H9 (cell line): ENCODE data around the gene FOLR2. TPM values are rescaled to one million over a fixed set of nuclear protein-coding genes. Genes with fewer than 3 reads are reported as not detected.

Experiments
- DNase-seq: peaks from one replicate; pipeline ENCODE4 v3.0.0-alpha.2; 2017
- H2AFZ ChIP-seq: one replicate; pipeline ENCODE4 v1.6.1; 2013; ENCODE audit warnings: mild to moderate bottlenecking, low read length, control low read depth, moderate library complexity
- H2AK5ac ChIP-seq: 2 replicates; pipeline ENCODE4 v1.6.1; 2013; ENCODE audit warnings: low read length, control low read depth, mixed read lengths; ENCODE audit not compliant: insufficient read length
- H2BK120ac ChIP-seq: one replicate; pipeline ENCODE4 v1.6.1; 2013; ENCODE audit warnings: low read depth, mild to moderate bottlenecking, low read length, control low read depth, inconsistent platforms; ENCODE audit not compliant: poor library complexity, severe bottlenecking
- H2BK12ac ChIP-seq: 2 replicates; pipeline ENCODE4 v1.6.1; 2013; ENCODE audit warnings: low read length, control low read depth, mixed read lengths, low read depth; ENCODE audit not compliant: insufficient read length
- H2BK15ac ChIP-seq: 2 replicates; pipeline ENCODE4 v1.6.1; 2013; ENCODE audit warnings: low read depth, low read length, control low read depth
- H2BK20ac ChIP-seq: one replicate; pipeline ENCODE4 v1.6.1; 2013; ENCODE audit warnings: low read depth, mild to moderate bottlenecking, low read length, control low read depth, inconsistent platforms; ENCODE audit not compliant: poor library complexity, severe bottlenecking
- H2BK5ac ChIP-seq: 2 replicates; pipeline ENCODE4 v1.6.1; 2013; ENCODE audit warnings: low read length, control low read depth, mixed read lengths; ENCODE audit not compliant: insufficient read length
- H3K14ac ChIP-seq: 2 replicates; pipeline ENCODE4 v1.6.1; 2013; ENCODE audit warnings: low read length, control low read depth; ENCODE audit not compliant: insufficient read depth
- H3K18ac ChIP-seq: 2 replicates; pipeline ENCODE4 v1.6.1; 2013; ENCODE audit warnings: low read depth, mild to moderate bottlenecking, mixed read lengths, low read length, control low read depth; ENCODE audit not compliant: insufficient read length
- H3K23ac ChIP-seq: 2 replicates; pipeline ENCODE4 v1.6.1; 2013; ENCODE audit warnings: low read length, control low read depth, mixed read lengths, low read depth; ENCODE audit not compliant: insufficient read length
- H3K23me2 ChIP-seq: 2 replicates; pipeline ENCODE4 v1.6.1; 2013; ENCODE audit warnings: low read depth, mild to moderate bottlenecking, mixed read lengths, low read length, control low read depth; ENCODE audit not compliant: insufficient read length, poor library complexity, severe bottlenecking
- H3K27ac ChIP-seq: 2 replicates; pipeline ENCODE4 v1.5.1; 2013; ENCODE audit warnings: low read length, control low read depth, mixed read lengths, low read depth; ENCODE audit not compliant: insufficient read length
- H3K27me3 ChIP-seq: 2 replicates; pipeline ENCODE4 v1.6.1; 2013; ENCODE audit warnings: low read length, control low read depth, inconsistent platforms; ENCODE audit not compliant: insufficient read depth
- H3K4ac ChIP-seq: 2 replicates; pipeline ENCODE4 v1.6.1; 2013; ENCODE audit warnings: low read depth, mild to moderate bottlenecking, control low read depth, inconsistent platforms, low read length, moderate library complexity
- H3K4me1 ChIP-seq: 2 replicates; pipeline ENCODE4 v1.6.1; 2013; ENCODE audit warnings: low read length, control low read depth, inconsistent platforms; ENCODE audit not compliant: insufficient read depth
- H3K4me2 ChIP-seq: 2 replicates; pipeline ENCODE4 v1.6.1; 2013; ENCODE audit warnings: low read length, control low read depth, mixed read lengths; ENCODE audit not compliant: insufficient read length, insufficient read depth
- H3K56ac ChIP-seq: 2 replicates; pipeline ENCODE4 v1.6.1; 2013; ENCODE audit warnings: low read depth, mild to moderate bottlenecking, mixed read lengths, low read length, control low read depth; ENCODE audit not compliant: insufficient read length
- H3K79me1 ChIP-seq: 2 replicates; pipeline ENCODE4 v1.6.1; 2013; ENCODE audit warnings: low read depth, mild to moderate bottlenecking, moderate library complexity, low read length, control low read depth, inconsistent platforms; ENCODE audit not compliant: insufficient read depth, poor library complexity, severe bottlenecking
- H3K79me2 ChIP-seq: 2 replicates; pipeline ENCODE4 v1.6.1; 2013; ENCODE audit warnings: low read length, control low read depth, inconsistent platforms; ENCODE audit not compliant: insufficient read depth
- H3K9ac ChIP-seq: 2 replicates; pipeline ENCODE4 v1.6.1; 2013; ENCODE audit warnings: low read length, control low read depth, mixed read lengths; ENCODE audit not compliant: insufficient read length; ENCODE audit errors: extremely low read depth
- H3K9me3 ChIP-seq: one replicate; pipeline ENCODE4 v1.6.1; 2013; ENCODE audit warnings: low read depth, low read length, inconsistent platforms; ENCODE audit not compliant: control insufficient read depth
- H3T11ph ChIP-seq: one replicate; pipeline ENCODE4 v1.6.1; 2013; ENCODE audit warnings: mild to moderate bottlenecking, low read length, control low read depth, inconsistent platforms
- H4K20me1 ChIP-seq: one replicate; pipeline ENCODE4 v1.6.1; 2013; ENCODE audit not compliant: control insufficient read depth, insufficient read length, insufficient read depth
- H4K5ac ChIP-seq: 2 replicates; pipeline ENCODE4 v1.6.1; 2013; ENCODE audit warnings: low read depth, mild to moderate bottlenecking, mixed read lengths, low read length, control low read depth; ENCODE audit not compliant: insufficient read length
- H4K8ac ChIP-seq: replicated peaks from 2 replicates; pipeline ENCODE4 v1.6.1; 2013; ENCODE audit warnings: low read length, control low read depth, mixed read lengths, low read depth; ENCODE audit not compliant: insufficient read length
- H4K91ac ChIP-seq: 2 replicates; pipeline ENCODE4 v1.6.1; 2013; ENCODE audit warnings: low read depth, mild to moderate bottlenecking, moderate library complexity, mixed read lengths, low read length, control low read depth; ENCODE audit not compliant: insufficient read length
- H3K27ac Mint-ChIP-seq, 3 experiments: 2 replicates in 2 of 3; 3 replicates in 1 of 3; pipeline ENCODE4 v1.8.0; 2020 to 2021; ENCODE audit warnings: mixed read lengths in 3 of 3, mild to moderate bottlenecking in 1 of 3, moderate library complexity in 1 of 3
- H3K27me3 Mint-ChIP-seq: 2 replicates; pipeline ENCODE4 v1.8.0; 2021; ENCODE audit warnings: low read depth, mild to moderate bottlenecking, moderate library complexity, mixed read lengths
- H3K36me3 Mint-ChIP-seq, 3 experiments: 2 replicates in 2 of 3; 3 replicates in 1 of 3; pipeline ENCODE4 v1.8.0; 2020 to 2021; ENCODE audit warnings: low read depth in 3 of 3, mixed read lengths in 3 of 3; ENCODE audit not compliant: insufficient read depth in 1 of 3
- H3K4me1 Mint-ChIP-seq, 2 experiments: 2 replicates each; pipeline ENCODE4 v1.8.0; 2020; ENCODE audit warnings: mixed read lengths in 2 of 2
- H3K4me3 Mint-ChIP-seq, 2 experiments: 2 replicates in 1 of 2; 3 replicates in 1 of 2; pipeline ENCODE4 v1.8.0; 2020 to 2021; ENCODE audit warnings: mild to moderate bottlenecking in 2 of 2, mixed read lengths in 2 of 2, moderate library complexity in 1 of 2
- H3K9me3 Mint-ChIP-seq, 2 experiments: 2 replicates in 1 of 2; 3 replicates in 1 of 2; pipeline ENCODE4 v1.8.0; 2020; ENCODE audit warnings: mild to moderate bottlenecking in 2 of 2, mixed read lengths in 2 of 2, moderate library complexity in 1 of 2
- CTCF ChIP-seq: fragments of 200-600 bp; sonication (generic); conservative IDR thresholded peaks from 3 replicates; pipeline ENCODE4 v1.8.0; 2021; ENCODE audit warnings: antibody characterized with exemption, mild to moderate bottlenecking
- WGBS: extraction: QIAGEN DNeasy Blood & Tissue Kit; methylation state at CpG from one replicate; pipeline ENCODE4 v1.1.7; 2013; ENCODE audit warnings: missing lambda C conversion rate, low lambda C conversion rate, mixed read lengths; ENCODE audit not compliant: insufficient read length; ENCODE audit errors: extremely low coverage; 5-methylcytosine and 5-hydroxymethylcytosine counted together
- total RNA-seq: library from RNA; stranded (reverse); gene quantifications from 2 replicates; pipeline ENCODE4 v1.2.1, GENCODE V29; 2021

The FOLR2 gene
- total RNA-seq, 1 experiment from 2014 or later, result not detected

DNA sequence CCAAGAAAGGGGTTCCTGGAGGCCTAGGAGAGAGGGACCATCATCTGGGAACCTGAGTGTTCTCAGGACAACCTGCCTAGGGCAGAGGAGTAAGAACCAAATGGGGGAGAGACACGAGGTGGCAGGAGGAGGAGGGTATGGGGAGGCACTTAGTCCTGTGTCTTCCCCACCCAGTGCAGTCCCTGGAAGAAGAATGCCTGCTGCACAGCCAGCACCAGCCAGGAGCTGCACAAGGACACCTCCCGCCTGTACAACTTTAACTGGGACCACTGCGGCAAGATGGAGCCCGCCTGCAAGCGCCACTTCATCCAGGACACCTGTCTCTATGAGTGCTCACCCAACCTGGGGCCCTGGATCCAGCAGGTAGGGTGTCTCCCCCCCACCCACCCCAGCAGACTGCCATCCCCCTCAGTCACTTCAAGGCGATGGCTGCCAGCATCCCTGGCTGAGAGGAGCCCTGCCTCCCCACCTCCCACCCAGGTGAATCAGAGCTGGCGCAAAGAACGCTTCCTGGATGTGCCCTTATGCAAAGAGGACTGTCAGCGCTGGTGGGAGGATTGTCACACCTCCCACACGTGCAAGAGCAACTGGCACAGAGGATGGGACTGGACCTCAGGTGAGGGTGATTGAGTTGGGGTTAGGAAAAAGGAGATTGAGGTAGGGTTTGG is 4.2 kb downstream of the FOLR2 start:
- no peak overlapping the region for H4K91ac ChIP-seq
- H3K27me3 Mint-ChIP-seq, result peaks cover 33% of the 10 kb centered on the region
- H3K27me3 ChIP-seq, result no peaks in the 10 kb centered on the region
- H3K4me3 Mint-ChIP-seq, result peak overlapping the region in 1 of 2 experiments; percentile 36; a peak in 1 of 5 replicates
- no peak overlapping the region; a peak in 1 of 7 replicates for H3K27ac Mint-ChIP-seq
- no peak overlapping the region for H3K4ac ChIP-seq
- WGBS, result no CpG with 5 or more reads among the region's 10 CpGs
- H2BK15ac ChIP-seq, result no peak overlapping the region
- peaks cover 2% of the 10 kb centered on the region; the same call in 1 of the 2 replicates for H3K4me1 ChIP-seq
- H4K20me1 ChIP-seq, result no peaks in the 10 kb centered on the region
- H3K23me2 ChIP-seq, result peaks cover 16% of the 10 kb centered on the region
- no peak overlapping the region for H2AK5ac ChIP-seq
- H3K18ac ChIP-seq, result no peak overlapping the region
- no peak overlapping the region for H2BK120ac ChIP-seq
- no peak overlapping the region for H3K27ac ChIP-seq
- H3K9me3 Mint-ChIP-seq, result no peaks in the 10 kb centered on the region
- H3K79me2 ChIP-seq, result peaks cover 2% of the 10 kb centered on the region; the same call in 1 of the 2 replicates
- no peak overlapping the region for H2AFZ ChIP-seq
- H4K8ac ChIP-seq, result no peak overlapping the region
- no peak overlapping the region for H3K23ac ChIP-seq
- H3K9ac ChIP-seq, result no peak overlapping the region
- H2BK20ac ChIP-seq, result no peak overlapping the region
- no peak overlapping the region for H2BK5ac ChIP-seq
- TF ChIP-seq CTCF, result no peak
- H2BK12ac ChIP-seq, result no peak overlapping the region
- DNase-seq, result peak; percentile 19
- no peak overlapping the region for H3T11ph ChIP-seq
- H3K56ac ChIP-seq, result no peak overlapping the region
- H4K5ac ChIP-seq, result no peak overlapping the region
- peaks cover 0 to 5% (median 0%) of the 10 kb centered on the region in 3 experiments; a peak in 1 of 7 replicates for H3K36me3 Mint-ChIP-seq
- H3K79me1 ChIP-seq, result peaks cover 3% of the 10 kb centered on the region
- H3K4me2 ChIP-seq, result no peak overlapping the region
- H3K4me1 Mint-ChIP-seq, result peaks cover 26 to 34% of the 10 kb centered on the region in 2 experiments
- H3K14ac ChIP-seq, result no peak overlapping the region
- no peaks in the 10 kb centered on the region for H3K9me3 ChIP-seq
